T1000 (cell line): ENCODE data around the gene NCSTN.

ENCODE experiments used
- DNase-seq: peaks from one replicate; lab custom pipeline; 2025; ENCODE audit warnings: mixed read lengths; lab: John Stamatoyannopoulos, UW

Gene NCSTN

DNA sequence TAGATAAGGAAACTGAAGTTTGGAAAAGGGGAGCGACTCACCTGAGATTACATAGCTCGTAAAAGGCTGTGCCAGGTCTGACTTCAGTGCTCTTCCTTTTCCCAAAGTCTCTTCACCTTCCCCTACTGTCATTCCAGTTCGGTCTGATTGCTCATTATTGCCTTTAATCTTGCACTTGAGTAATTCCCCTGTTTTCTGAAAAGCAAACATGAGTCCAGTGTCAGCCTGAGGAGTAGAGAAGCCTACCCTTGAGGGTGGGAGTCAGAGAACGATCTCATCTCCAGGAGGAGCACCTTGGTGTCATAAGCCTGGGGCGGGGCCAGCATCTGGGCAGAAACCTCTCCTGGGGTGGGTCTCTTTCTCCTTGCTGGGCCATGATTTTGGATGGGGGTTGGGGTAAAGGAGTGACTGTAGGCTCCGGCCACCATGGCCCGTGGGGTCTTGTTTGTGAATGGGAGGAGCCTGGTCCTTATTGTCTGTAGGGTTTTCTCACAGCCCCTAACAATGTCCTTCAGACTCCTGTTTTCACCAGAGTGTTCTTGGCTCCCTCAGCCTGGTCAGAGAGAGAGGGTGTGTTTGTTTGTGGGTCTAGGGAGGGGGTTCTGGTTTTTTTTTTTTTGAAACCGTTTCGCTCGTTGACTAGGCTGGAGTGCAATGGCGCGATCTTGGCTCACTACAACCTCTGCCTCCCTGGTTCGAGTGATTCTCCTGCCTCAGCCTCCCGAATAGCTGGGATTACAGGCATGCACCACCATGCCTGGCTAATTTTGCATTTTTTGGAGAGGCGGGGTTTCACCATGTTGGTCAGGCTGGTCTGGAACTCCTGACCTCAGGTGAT is 63.2 kb downstream of the NCSTN start:
- DNase-seq, result no peak

DNA sequence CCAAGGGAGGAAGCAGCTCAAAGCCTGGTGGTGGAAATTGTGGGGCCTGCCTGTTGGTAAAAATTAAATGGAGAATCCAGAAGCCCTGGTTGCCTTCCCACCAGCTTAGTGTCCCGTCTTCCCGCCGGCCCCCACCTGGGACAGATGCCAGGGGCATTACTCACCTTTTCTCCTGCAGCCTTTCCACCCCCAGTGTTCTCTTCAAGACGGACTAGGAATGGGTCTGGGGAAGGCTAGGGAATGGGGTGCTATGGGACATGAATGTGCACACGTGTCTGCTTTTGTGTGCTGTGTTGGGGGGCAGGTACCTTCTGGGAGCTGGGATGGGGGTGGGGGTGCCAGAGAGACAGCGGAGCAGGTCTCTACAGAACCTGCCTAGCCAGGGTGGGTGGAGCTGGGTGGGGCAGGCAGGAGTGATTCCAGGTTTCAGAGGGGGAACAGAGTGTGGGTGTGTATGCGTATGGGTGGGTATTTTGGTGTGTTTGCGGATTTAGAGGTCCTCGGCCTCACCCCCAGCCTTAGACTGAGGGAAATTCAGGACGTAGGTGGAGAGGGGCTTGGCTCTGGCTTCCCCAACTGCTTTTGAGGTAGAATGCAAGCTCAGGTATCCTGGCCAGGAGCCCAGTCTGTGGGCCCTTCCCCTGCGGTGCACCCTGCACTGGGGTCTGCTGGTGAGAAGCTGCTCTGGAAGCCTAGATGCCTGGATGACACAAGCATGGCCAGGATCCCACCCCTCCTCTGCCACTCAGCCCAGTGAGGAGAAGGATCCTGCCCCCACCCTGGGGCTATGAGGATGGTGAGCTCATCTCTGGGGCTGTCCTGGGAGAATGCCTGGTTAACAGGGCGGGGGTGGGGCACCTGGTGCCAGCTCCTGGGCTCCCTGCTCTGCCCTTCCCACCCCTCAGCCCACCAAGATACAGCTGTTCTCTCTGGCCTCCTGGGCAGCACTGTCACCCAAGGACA is 64.9 kb downstream of the NCSTN start:
- DNase-seq, result no peak
